Smooth muscle cell of the brain vasculature (primary cell): ENCODE data around the gene PTGS1.

ENCODE experiments used
- DNase-seq: peaks from one replicate; pipeline ENCODE4 v3.0.0-alpha.2; 2012; ENCODE audit warnings: low read depth, low spot score

Gene PTGS1

GRCh38 chr9:122374885-122375420 is 4.1 kb downstream of the PTGS1 start:
- DNase-seq: no peak

DNA sequence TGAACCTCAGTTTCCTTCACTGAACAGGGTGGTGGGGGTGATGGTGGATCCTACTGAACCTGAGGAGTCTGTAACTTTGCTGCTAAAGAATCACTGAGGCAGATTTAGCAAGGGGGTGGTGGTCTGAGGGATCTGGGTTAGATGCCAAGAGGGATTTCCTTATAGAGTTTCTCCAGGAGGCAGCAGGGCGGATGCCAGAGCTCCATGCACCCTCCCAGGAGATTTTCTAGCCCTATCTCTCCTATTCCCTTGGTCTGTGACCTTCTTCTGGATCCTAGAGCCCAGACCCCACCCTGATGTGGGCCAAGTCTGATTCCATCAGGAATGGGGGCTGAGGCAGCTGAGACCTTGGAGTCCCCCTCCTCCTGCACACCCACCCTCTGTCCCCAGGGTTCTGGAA is 6.0 kb downstream of the PTGS1 start:
- DNase-seq: no peak

DNA sequence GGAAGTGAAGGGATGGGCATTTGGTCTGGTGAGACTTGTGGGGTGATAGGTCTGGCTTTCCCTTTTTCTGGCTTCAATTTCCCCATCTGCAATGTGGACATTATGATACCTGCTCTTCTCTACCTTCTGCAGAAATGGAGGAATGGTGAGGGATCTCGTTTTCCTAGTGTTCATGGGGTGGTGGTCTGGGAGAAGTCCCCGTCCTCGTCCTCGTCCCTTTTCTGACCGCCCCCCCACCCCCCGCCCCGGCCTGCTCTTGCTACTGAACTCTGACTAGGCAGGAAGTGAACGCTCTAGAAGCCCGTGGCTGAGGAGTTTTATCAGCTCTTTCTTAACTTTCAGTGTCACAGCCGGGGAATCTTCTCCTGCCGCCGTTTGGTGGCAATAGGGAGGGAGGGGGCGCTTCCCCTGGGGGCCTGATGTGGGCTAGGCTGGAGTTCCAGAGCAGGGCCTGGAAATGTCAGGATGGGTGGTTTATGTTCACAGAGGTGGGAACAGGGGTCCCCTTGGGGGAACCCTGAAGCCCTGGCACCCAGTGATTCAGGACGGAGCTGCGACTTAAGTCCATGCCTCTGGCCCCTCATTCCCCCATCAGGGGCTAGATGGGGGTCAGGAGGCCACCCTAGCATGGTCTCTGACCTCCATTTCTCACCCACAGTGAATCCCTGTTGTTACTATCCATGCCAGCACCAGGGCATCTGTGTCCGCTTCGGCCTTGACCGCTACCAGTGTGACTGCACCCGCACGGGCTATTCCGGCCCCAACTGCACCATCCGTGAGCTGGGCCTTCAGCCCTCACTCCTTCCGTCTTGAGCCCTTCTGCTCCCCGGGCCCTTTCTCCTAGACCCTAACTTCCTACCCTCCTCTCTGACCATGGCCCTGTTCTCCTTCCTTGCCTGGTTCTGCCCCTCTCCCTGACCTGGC is 6.7 kb downstream of the PTGS1 start:
- DNase-seq: no peak

GRCh38 chr9:122378236-122378635 is 7.4 kb downstream of the PTGS1 start:
- no peak for DNase-seq

DNA sequence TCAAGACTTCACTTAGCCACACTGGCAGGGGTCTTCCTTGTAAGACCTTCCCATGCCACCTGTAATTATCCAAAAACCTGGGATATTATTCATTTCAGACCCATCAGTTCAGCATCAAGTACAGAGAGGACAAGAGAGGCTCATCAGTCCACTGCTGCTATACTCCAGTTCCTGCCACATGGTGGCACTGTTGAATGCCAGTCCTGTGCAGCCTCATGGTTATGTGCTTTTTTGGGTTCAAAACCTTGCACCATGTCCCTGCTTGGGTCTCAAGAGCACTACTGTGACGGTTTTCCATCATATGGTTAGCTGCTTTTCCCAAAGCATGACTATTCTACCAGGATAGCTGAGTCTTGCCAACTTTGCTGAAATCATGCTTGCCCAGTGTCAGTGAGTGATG is 8.5 kb downstream of the PTGS1 start:
- no peak for DNase-seq

DNA sequence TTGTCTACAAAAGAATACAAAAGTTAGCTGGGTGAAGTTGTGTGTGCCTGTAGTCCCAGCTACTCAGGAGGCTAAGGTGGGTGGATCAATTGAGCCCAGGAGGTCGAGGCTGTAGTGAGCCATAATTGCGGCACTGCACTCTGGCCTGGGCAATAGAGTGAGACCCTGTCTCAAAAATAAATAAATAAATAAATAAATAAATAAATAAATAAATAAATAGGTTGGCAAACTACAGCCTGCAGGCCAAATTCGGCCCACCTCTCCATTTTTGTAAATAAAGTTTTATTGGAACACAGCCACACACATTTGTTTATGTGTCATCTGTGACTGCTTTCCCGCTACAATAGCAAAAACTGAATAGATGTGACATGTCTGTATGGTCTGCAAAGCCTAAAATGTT is 9.5 kb downstream of the PTGS1 start:
- no peak for DNase-seq

DNA sequence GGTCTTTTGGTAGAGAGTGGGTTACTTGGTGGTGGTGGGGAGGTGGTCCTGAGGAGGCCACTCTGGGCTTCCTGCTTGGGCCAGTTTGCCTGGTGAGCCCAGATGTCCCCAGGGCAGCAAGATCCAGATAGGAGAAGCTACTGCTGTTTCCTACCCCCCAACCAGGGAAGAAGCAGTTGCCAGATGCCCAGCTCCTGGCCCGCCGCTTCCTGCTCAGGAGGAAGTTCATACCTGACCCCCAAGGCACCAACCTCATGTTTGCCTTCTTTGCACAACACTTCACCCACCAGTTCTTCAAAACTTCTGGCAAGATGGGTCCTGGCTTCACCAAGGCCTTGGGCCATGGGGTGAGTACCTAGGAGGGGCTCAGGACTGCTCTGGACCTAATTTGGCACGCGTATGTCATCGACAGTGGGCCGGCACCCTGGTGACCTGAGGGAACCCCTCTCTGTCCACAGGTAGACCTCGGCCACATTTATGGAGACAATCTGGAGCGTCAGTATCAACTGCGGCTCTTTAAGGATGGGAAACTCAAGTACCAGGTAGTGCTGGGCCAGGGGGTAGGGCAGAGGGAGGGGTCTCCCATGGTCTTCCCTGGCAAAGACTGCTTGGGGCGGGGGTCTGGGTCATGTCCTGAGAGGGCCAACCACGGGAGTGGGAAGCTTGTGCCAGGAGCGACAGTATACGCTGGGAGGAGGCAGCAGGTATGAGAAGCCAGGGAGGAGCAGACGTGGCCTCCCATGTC is 10.6 kb downstream of the PTGS1 start:
- DNase-seq: no peak

- DNase-seq: no peak
Measured at GRCh38 chr9:122382901-122383850, 12.4 kb downstream of the PTGS1 start.

GRCh38 chr9:122383992-122384461 is 13.2 kb downstream of the PTGS1 start:
- DNase-seq: no peak

DNA sequence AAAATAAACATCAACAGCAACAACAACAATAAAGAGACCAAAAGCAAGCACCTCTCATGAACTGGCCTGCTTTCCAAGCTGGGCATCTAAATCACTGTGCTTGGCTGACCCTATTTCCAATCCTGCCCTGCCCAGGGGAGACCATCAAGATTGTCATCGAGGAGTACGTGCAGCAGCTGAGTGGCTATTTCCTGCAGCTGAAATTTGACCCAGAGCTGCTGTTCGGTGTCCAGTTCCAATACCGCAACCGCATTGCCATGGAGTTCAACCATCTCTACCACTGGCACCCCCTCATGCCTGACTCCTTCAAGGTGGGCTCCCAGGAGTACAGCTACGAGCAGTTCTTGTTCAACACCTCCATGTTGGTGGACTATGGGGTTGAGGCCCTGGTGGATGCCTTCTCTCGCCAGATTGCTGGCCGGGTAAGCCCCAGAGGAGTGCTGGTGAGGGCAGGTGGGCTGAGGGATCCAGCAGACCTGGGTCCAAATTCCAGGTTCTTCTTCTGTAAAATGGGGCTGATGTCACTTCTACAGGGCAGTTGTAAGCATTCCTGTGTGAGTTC is 15.6 kb downstream of the PTGS1 start:
- DNase-seq: no peak

DNA sequence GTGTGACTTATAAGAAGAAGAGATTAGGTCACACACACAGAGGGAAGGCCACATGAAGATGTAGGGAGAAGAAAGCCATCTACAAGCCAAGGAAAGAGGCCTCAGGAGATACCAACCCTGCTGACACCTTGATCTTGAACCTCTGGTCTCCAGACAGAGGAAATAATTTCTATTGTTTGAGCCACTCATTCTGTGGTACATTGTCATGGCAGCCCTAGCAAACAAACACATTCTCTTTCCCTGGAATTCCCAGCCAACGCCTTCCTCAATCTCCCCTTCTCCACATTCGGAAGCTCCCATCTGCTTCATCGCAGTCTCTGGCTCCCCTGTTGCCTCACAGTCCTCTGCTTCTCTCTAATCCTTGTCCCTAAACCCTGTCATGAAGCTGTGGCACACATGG is 16.7 kb downstream of the PTGS1 start:
- no peak for DNase-seq

DNA sequence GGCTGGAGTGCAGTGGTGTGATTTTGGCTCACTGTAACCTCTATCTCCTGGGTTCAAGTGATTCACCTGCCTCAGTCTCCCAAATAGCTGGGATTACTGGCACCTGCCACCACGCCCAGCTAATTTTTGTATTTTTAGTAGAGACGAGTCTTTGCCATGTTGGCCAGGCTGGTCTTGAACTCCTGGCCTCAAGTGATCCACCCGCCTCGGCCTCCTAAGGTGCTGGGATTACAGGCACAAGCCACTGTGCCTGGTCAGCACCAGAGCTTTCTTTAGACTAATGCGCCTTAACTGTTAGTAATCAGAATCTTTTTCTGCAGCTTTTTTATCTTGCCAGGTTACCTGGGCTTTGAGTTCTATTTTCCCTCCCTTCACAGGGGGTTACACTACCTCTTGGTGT is 18.4 kb downstream of the PTGS1 start:
- DNase-seq: no peak

DNA sequence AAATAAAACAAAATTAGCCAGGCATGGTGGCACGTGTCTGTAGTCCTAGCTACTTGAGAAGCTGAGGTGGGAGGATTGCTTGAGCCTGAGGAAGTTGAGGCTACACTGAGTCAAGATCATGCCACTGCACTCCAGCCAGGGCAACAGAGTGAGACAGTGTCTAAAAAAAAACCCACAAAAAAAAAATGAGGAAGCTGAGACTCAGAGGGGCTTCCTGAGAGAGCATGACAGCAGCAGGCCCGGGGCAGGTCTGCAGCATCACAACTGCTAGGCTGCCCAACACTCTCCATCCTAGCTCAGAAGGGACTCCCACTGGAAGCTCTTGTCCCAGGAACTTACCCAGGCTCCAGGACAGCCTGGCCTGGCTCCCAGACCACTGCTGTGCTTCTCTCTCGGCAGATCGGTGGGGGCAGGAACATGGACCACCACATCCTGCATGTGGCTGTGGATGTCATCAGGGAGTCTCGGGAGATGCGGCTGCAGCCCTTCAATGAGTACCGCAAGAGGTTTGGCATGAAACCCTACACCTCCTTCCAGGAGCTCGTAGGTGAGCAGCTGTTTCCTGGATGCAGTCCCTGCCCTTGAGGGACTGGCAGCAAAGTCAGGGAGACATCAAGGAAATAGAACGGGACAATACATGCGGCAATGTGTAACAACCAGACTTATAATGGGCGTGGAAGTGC is 19.1 kb downstream of the PTGS1 start:
- DNase-seq: no peak

DNA sequence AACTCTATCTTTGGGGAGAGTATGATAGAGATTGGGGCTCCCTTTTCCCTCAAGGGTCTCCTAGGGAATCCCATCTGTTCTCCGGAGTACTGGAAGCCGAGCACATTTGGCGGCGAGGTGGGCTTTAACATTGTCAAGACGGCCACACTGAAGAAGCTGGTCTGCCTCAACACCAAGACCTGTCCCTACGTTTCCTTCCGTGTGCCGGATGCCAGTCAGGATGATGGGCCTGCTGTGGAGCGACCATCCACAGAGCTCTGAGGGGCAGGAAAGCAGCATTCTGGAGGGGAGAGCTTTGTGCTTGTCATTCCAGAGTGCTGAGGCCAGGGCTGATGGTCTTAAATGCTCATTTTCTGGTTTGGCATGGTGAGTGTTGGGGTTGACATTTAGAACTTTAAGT is 21.5 kb downstream of the PTGS1 start:
- DNase-seq: no peak

- no peak for DNase-seq
Measured at GRCh38 chr9:122392714-122393113, 21.9 kb downstream of the PTGS1 start.

DNA sequence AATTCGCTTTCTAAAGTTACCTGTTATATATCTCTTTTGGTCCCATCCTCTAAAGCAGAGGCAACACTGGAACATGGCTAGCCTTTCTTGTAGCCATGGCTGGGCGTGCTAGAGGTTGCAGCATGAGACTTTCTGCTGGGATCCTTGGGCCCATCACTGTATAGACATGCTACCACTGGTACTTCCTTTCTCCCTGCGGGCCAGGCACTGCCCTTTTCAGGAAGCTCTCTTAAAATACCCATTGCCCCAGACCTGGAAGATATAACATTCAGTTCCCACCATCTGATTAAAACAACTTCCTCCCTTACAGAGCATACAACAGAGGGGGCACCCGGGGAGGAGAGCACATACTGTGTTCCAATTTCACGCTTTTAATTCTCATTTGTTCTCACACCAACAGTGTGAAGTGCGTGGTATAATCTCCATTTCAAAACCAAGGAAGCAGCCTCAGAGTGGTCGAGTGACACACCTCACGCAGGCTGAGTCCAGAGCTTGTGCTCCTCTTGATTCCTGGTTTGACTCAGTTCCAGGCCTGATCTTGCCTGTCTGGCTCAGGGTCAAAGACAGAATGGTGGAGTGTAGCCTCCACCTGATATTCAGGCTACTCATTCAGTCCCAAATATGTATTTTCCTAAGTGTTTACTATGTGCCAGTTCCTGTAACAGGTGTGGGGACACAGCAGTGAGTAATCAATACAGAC is 22.6 kb downstream of the PTGS1 start:
- DNase-seq: no peak

- no peak for DNase-seq
Measured at GRCh38 chr9:122394265-122395125, 23.7 kb downstream of the PTGS1 start.

DNA sequence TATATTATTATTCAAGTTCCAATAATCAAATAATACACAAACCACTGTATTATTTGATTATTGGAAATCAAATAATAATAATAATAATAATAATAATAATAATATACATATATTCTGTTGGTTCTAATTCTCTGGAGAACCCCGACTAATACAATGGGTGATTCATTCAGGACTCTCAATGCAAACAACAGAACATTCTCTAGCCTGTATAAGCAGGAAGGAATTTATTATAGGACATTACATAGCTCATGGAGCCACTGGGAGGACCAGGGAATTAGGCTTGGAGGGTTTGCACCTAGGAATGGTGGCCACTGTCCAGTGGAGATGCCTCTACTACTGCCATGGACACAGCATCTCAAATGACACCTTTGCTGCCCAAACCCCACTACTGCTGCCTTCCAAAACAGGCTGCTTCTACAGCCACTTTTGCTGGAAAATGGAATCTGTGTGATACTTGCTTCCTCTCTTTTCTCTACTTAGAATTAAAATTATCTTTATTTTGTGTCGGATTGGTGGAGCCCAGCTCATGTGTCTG is 25.9 kb downstream of the PTGS1 start:
- DNase-seq: no peak

DNA sequence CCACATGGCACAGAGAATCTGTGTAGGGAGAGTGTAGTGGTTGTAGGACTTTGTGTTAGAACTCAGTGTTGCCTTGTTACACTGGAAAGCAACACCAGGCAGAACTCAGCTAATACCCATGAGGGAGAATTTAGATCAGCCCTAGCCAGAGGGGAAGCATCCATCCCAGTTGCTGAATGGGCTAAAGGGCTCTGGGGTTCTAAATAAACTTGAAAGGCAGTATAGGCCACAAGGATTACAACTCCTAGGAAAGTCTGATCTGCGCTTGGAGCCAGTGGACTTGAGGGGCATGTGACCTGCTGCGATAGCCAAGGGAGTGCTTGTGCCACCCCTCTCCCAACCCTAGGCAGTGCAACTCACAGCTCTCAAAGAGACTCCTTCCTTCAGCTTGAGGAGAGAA is 26.9 kb downstream of the PTGS1 start:
- DNase-seq: no peak
